H1 (cell line): ENCODE measurements around the gene RAET1E. TPM values are rescaled to one million over a fixed set of nuclear protein-coding genes. Genes with fewer than 3 reads are reported as not detected.

Experiments used
- CTCF ChIA-PET: fragments of 300-600 bp; sonication (Branson Sonifier 250); formaldehyde crosslinking; loops from one replicate; lab custom pipeline; 2021; ENCODE audit not compliant: partially characterized antibody; lab: Charles Lee
- POLR2A ChIA-PET: fragments of 300-600 bp; sonication (Branson Sonifier 250); formaldehyde crosslinking; loops from one replicate; lab custom pipeline; 2021; ENCODE audit warnings: inconsistent platforms; ENCODE audit not compliant: partially characterized antibody; lab: Charles Lee
- DNase-seq, 2 experiments: peaks; one replicate each; pipeline versions ENCODE4 v3.0.0 to v3.0.0-alpha.2; 2010 to 2022; ENCODE audit warnings: low spot score in 2 of 2, low read depth in 1 of 2, mixed read lengths in 1 of 2
- FAIRE-seq: peaks from 2 replicates; lab custom pipeline; 2011; peaks lifted over from hg19 to GRCh38; lab: Jason Lieb, UNC
- H2AFZ ChIP-seq: 2 replicates; pipeline ENCODE4 v1.8.1; 2012; ENCODE audit warnings: low read length, inconsistent platforms
- H2AK5ac ChIP-seq: 2 replicates; pipeline ENCODE4 v1.6.1; 2013; ENCODE audit warnings: low read depth, low read length
- H2BK120ac ChIP-seq: replicated peaks from 2 replicates; pipeline ENCODE3; 2013; ENCODE audit warnings: low read depth, low read length, inconsistent platforms
- H2BK12ac ChIP-seq: 2 replicates; pipeline ENCODE4 v1.6.1; 2013; ENCODE audit warnings: low read depth, low read length
- H2BK15ac ChIP-seq: 2 replicates; pipeline ENCODE4 v1.6.1; 2013; ENCODE audit warnings: low read length
- H2BK20ac ChIP-seq: 2 replicates; pipeline ENCODE4 v1.6.1; 2013; ENCODE audit warnings: low read length
- H2BK5ac ChIP-seq: 2 replicates; pipeline ENCODE4 v1.6.1; 2013; ENCODE audit warnings: low read depth, low read length
- H3K14ac ChIP-seq: 2 replicates; pipeline ENCODE4 v1.6.1; 2013; ENCODE audit warnings: inconsistent platforms; ENCODE audit not compliant: insufficient read length
- H3K18ac ChIP-seq: 2 replicates; pipeline ENCODE4 v1.6.1; 2013; ENCODE audit warnings: low read length; ENCODE audit errors: extremely low read depth
- H3K23ac ChIP-seq: 2 replicates; pipeline ENCODE4 v1.6.1; 2013; ENCODE audit warnings: inconsistent platforms; ENCODE audit not compliant: insufficient read length
- H3K23me2 ChIP-seq: 2 replicates; pipeline ENCODE4 v1.6.1; 2013; ENCODE audit warnings: low read depth, low read length
- H3K27ac ChIP-seq: 2 replicates; pipeline ENCODE4 v1.6.1; 2011; ENCODE audit warnings: low read depth, low read length, inconsistent platforms
- H3K27me3 ChIP-seq, 4 experiments: replicated peaks in 1 of 4; 1 replicate in 1 of 4; 2 replicates in 3 of 4; pipeline versions ENCODE4 v1.6.1 to v1.8.1; 2011 to 2013; ENCODE audit warnings: low read length in 3 of 4, mild to moderate bottlenecking in 3 of 4, inconsistent platforms in 2 of 4, mixed read lengths in 2 of 4, moderate library complexity in 1 of 4; ENCODE audit not compliant: control insufficient read depth in 3 of 4, insufficient read depth in 3 of 4; ENCODE audit errors: extremely low read depth in 1 of 4
- H3K36me3 ChIP-seq, 4 experiments: 2 replicates each; pipeline versions ENCODE4 v1.6.1 to v1.8.1; 2011 to 2013; ENCODE audit warnings: mild to moderate bottlenecking in 4 of 4, low read length in 3 of 4, moderate library complexity in 2 of 4, control low read depth in 1 of 4, inconsistent platforms in 1 of 4; ENCODE audit not compliant: insufficient read depth in 4 of 4, control insufficient read depth in 2 of 4
- H3K4ac ChIP-seq: replicated peaks from 2 replicates; pipeline ENCODE3; 2013; ENCODE audit warnings: low read length, low read depth, mixed read lengths, inconsistent platforms; ENCODE audit not compliant: insufficient read length
- H3K4me1 ChIP-seq, 4 experiments: replicated peaks in 1 of 4; 1 replicate in 1 of 4; 2 replicates in 3 of 4; pipeline versions ENCODE4 v1.6.1 to v1.8.1; 2011 to 2013; ENCODE audit warnings: low read length in 3 of 4, inconsistent platforms in 2 of 4, mixed read lengths in 1 of 4; ENCODE audit not compliant: insufficient read depth in 4 of 4, control insufficient read depth in 3 of 4
- H3K4me2 ChIP-seq, 2 experiments: 2 replicates each; pipeline versions ENCODE4 v1.6.1 to v1.8.1; 2011 to 2013; ENCODE audit warnings: low read depth in 2 of 2, low read length in 2 of 2, control low read depth in 1 of 2, inconsistent platforms in 1 of 2, mild to moderate bottlenecking in 1 of 2; ENCODE audit not compliant: insufficient read depth in 1 of 2
- H3K4me3 ChIP-seq, 4 experiments: fragments of 200-600, 300-600 bp in 1 of 4; sonication (generic), shearing (Covaris generic), sonication (Bioruptor Twin) in 1 of 4; 2 replicates each; pipeline versions ENCODE4 v1.5.1 to v1.8.1; 2011 to 2016; ENCODE audit warnings: low read length in 4 of 4, low read depth in 3 of 4, control low read depth in 2 of 4, inconsistent platforms in 2 of 4, mild to moderate bottlenecking in 2 of 4, mixed read lengths in 1 of 4, moderate library complexity in 1 of 4; ENCODE audit not compliant: insufficient read depth in 2 of 4; ENCODE audit errors: extremely low read depth in 1 of 4
- H3K56ac ChIP-seq: replicated peaks from 2 replicates; pipeline ENCODE3; 2013; ENCODE audit warnings: low read depth, mild to moderate bottlenecking, mixed read lengths, low read length, inconsistent platforms; ENCODE audit not compliant: insufficient read length
- H3K79me1 ChIP-seq: 2 replicates; pipeline ENCODE4 v1.6.1; 2013; ENCODE audit warnings: low read depth, low read length, control low read depth
- H3K79me2 ChIP-seq, 2 experiments: 2 replicates each; pipeline versions ENCODE4 v1.6.1 to v1.8.1; 2012 to 2013; ENCODE audit warnings: low read length in 2 of 2, mild to moderate bottlenecking in 2 of 2, inconsistent platforms in 1 of 2; ENCODE audit not compliant: insufficient read depth in 2 of 2, control insufficient read depth in 1 of 2
- H3K9ac ChIP-seq, 4 experiments: replicated peaks in 1 of 4; 1 replicate in 1 of 4; 2 replicates in 3 of 4; pipeline versions ENCODE4 v1.6.1 to v1.8.1; 2011 to 2013; ENCODE audit warnings: low read depth in 3 of 4, low read length in 3 of 4, control low read depth in 2 of 4, mild to moderate bottlenecking in 2 of 4, moderate library complexity in 2 of 4, inconsistent platforms in 1 of 4; ENCODE audit errors: extremely low read depth in 1 of 4
- H3K9me3 ChIP-seq, 2 experiments: 2 replicates each; pipeline versions ENCODE4 v1.6.1 to v1.8.1; 2012 to 2013; ENCODE audit warnings: mild to moderate bottlenecking in 2 of 2, moderate library complexity in 2 of 2, control low read depth in 1 of 2, inconsistent platforms in 1 of 2, low read depth in 1 of 2, low read length in 1 of 2, mixed read lengths in 1 of 2; ENCODE audit not compliant: insufficient read depth in 2 of 2
- H4K20me1 ChIP-seq, 2 experiments: replicated peaks in 1 of 2; 2 replicates each; pipeline versions ENCODE3 to v1.8.1; 2011 to 2013; ENCODE audit warnings: inconsistent platforms in 2 of 2, low read length in 2 of 2, mild to moderate bottlenecking in 1 of 2; ENCODE audit not compliant: insufficient read depth in 2 of 2, control insufficient read depth in 1 of 2
- H4K5ac ChIP-seq: 2 replicates; pipeline ENCODE4 v1.6.1; 2013; ENCODE audit warnings: low read length, low read depth, mixed read lengths, inconsistent platforms; ENCODE audit not compliant: insufficient read length
- H4K8ac ChIP-seq: 2 replicates; pipeline ENCODE4 v1.8.0; 2013; ENCODE audit warnings: mild to moderate bottlenecking, moderate library complexity, low read length, inconsistent platforms; ENCODE audit not compliant: insufficient read depth; ENCODE audit errors: extremely low read depth
- H4K91ac ChIP-seq: replicated peaks from 2 replicates; pipeline ENCODE3; 2013; ENCODE audit warnings: low read length, mixed read lengths, inconsistent platforms; ENCODE audit not compliant: insufficient read length
- CEBPB ChIP-seq: IDR thresholded peaks from 2 replicates; pipeline ENCODE4 v1.6.1; 2012; ENCODE audit warnings: low read depth, low read length
- WGBS, 2 experiments: shearing (Covaris generic) in 1 of 2; methylation state at CpG; one replicate each; pipeline versions ENCODE4 v1.1.6 to v1.1.7; 2013 to 2015; ENCODE audit warnings: low lambda C conversion rate in 2 of 2, mixed read lengths in 2 of 2, inconsistent platforms in 1 of 2, low coverage in 1 of 2, missing lambda C conversion rate in 1 of 2; ENCODE audit not compliant: insufficient replicate concordance in 2 of 2, insufficient coverage in 1 of 2, insufficient read length in 1 of 2; ENCODE audit errors: extremely low coverage in 1 of 2, missing lambda C conversion rate in 1 of 2; 5-methylcytosine and 5-hydroxymethylcytosine counted together
- polyA plus RNA-seq, 7 experiments: library from polyadenylated mRNA; depleted of rRNA in 3 of 7; stranded (reverse) in 5 of 7; unstranded in 2 of 7; fragments of >200 nt in 5 of 7; fragments of 200-250 nt in 2 of 7; gene quantifications; 1 replicate in 5 of 7; 2 replicates in 1 of 7; 4 replicates in 1 of 7; pipeline versions ENCODE4 v1.2.1 to v1.2.3, GENCODE V29; 2011 to 2013; ENCODE audit warnings: missing spikeins in 2 of 7, mixed read lengths in 2 of 7
- total RNA-seq: library from RNA; stranded (reverse); fragmentation: NEBNext Ultra II Directional; extraction: Animal tissue kit (Norgen Biotek cat#: 25700); gene quantifications from 2 replicates; pipeline ENCODE4 v1.2.1, GENCODE V29; 2021
- TF ChIP-seq, protein P1 (sequence below), 3 experiments: IDR thresholded peaks; 1 replicate in 2 of 3; 2 replicates in 1 of 3; pipeline versions ENCODE4 v1.5.1 to v1.6.1; 2011; ENCODE audit warnings: low read length in 3 of 3, mild to moderate bottlenecking in 3 of 3, inconsistent platforms in 2 of 3, low read depth in 1 of 3, moderate library complexity in 1 of 3; ENCODE audit not compliant: insufficient read depth in 1 of 3; ENCODE audit errors: control extremely low read depth in 1 of 3

Gene RAET1E
- total and polyA plus RNA-seq, 2 of the 8 experiments (the other 6 are each of a cell fraction or from before 2014, with no cell fraction given): not detected

DNA sequence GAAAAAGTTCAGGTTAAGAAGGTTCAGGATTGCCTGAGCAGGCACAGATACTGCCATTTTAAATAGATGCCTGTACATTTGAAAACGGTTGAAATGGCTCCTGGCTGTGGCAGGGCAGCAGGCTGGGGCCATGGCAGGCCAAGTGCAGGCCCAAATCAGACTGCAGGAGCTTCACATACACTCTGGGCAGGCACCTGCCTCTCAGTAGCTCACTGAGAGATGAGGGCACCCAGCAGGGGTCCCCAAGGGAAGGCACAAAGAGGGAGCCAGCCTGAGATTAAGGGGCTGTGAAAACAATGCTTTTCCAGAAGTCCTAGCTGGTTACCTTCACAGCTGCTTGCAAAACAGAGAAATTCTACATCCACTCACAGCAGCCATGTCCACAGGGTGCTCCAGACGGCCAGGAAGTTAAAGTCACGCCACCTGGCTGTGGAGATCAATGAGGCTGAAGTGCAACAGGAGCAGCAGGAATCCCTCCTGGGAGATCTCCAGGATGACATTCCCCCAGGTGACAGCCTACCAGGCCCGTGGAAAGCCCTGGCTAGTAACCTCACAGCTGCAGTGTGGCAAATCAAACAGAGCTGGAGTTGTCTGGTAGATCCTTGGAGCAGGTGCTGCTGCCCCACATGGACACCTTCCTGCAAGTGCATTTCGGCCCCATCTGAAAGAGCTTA, 6.2 kb upstream of the RAET1E start:
- Histone ChIP-seq H3K23ac (no peak overlapping the region), H2AFZ (no peak overlapping the region), H3K27ac (no peak overlapping the region), H4K91ac (no peak overlapping the region), H2BK5ac (no peak overlapping the region), H2BK20ac (no peak overlapping the region), H2AK5ac (no peak overlapping the region), H2BK15ac (no peak overlapping the region), H3K79me1 (no peaks in the 10 kb centered on the region), H3K9ac (no peak overlapping the region), H3K36me3 (no peaks in the 10 kb centered on the region), H3K4me3 (no peak overlapping the region), H4K20me1 (no peaks in the 10 kb centered on the region), H3K4me1 (no peaks in the 10 kb centered on the region), H3K14ac (no peak overlapping the region), H2BK12ac (no peak overlapping the region), H3K27me3 (no peaks in the 10 kb centered on the region), H2BK120ac (no peak overlapping the region), H3K4ac (no peak overlapping the region), H3K79me2 (no peaks in the 10 kb centered on the region), H4K5ac (no peak overlapping the region), H3K4me2 (no peak overlapping the region), H3K9me3 (peaks cover 6 to 10% of the 10 kb centered on the region in 2 experiments; a peak in 3 of 4 replicates), H3K18ac (no peak overlapping the region), H4K8ac (no peak overlapping the region; the same call in 1 of the 2 replicates), H3K23me2 (no peaks in the 10 kb centered on the region), H3K56ac (no peak overlapping the region)
- ChIA-PET CTCF (interaction anchor here (0.5 to 4.8 kb wide), 19 partner anchors 9 to 177 kb away, joined by 3 to 26 read pairs (median 7); no protein-coding TSS in a partner anchor), POLR2A (interaction anchor here (0.7 to 1.2 kb wide), 2 partner anchors 10 to 18 kb away, joined by 3 read pairs; no protein-coding TSS in a partner anchor)
- DNase-seq: no peak
- 69% methylated on average over 5 of the region's 5 CpGs; no CpG with 5 or more reads in 1 of the 2 experiments for WGBS, 2 experiments
- no peak for TF ChIP-seq CEBPB
- TF ChIP-seq, protein P1, sequence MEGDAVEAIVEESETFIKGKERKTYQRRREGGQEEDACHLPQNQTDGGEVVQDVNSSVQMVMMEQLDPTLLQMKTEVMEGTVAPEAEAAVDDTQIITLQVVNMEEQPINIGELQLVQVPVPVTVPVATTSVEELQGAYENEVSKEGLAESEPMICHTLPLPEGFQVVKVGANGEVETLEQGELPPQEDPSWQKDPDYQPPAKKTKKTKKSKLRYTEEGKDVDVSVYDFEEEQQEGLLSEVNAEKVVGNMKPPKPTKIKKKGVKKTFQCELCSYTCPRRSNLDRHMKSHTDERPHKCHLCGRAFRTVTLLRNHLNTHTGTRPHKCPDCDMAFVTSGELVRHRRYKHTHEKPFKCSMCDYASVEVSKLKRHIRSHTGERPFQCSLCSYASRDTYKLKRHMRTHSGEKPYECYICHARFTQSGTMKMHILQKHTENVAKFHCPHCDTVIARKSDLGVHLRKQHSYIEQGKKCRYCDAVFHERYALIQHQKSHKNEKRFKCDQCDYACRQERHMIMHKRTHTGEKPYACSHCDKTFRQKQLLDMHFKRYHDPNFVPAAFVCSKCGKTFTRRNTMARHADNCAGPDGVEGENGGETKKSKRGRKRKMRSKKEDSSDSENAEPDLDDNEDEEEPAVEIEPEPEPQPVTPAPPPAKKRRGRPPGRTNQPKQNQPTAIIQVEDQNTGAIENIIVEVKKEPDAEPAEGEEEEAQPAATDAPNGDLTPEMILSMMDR (IDR thresholded peaks at IDR 0.05; ENCODE audit: control extremely low read depth in 1 of 3, insufficient read depth in 1 of 3, low read depth in 1 of 3, low read length in 3 of 3): peak in 1 of 3 experiments; percentile 14; a peak in 1 of 4 replicates
- no peak for FAIRE-seq
